ENCODE measurements around the gene CACUL1. TPM values are rescaled to one million over a fixed set of nuclear protein-coding genes. Genes with fewer than 3 reads are reported as not detected.

CACUL1 gene
- total RNA-seq, 1 experiment from 2014 or later: 38.5 TPM

DNA sequence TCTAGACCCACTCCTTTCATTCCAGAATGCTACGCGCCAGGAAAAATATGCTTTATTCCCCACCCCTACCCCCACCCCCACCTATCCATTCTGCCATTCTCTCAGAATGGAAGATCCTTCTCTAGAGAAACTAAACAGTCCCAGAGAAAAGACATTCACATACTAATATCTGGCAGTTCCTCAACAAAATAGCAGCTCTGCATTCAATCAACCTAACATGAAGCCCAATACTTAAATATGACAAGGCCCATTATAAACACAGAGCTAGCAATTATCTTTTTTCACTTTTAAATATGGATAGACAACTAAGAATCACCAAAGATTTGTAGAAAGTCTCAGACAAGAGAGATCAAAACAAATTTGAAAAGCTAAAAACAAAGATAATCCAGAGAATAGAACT lies 16.4 kb downstream of the CACUL1 start:
- Histone ChIP-seq H3K14ac (ENCODE audit: insufficient read depth, low read length) (no peak overlapping the region), H2BK120ac (ENCODE audit: low read depth, low read length, poor library complexity, severe bottlenecking) (no peak overlapping the region), H3K4ac (ENCODE audit: low read depth, low read length) (no peak overlapping the region), H2AFZ (ENCODE audit: low read length) (no peak overlapping the region), H2BK20ac (ENCODE audit: low read depth, low read length, poor library complexity, severe bottlenecking) (no peak overlapping the region), H2BK12ac (ENCODE audit: insufficient read length, low read depth, low read length) (no peak overlapping the region), H3K79me1 (ENCODE audit: insufficient read depth, low read depth, low read length, poor library complexity, severe bottlenecking) (peaks cover 3% of the 10 kb centered on the region), H3K27me3 (ENCODE audit: insufficient read depth, low read length) (no peaks in the 10 kb centered on the region), H3K56ac (ENCODE audit: insufficient read length, low read depth, low read length) (no peak overlapping the region), H2BK5ac (ENCODE audit: insufficient read length, low read length) (no peak overlapping the region), H3K23ac (ENCODE audit: insufficient read length, low read depth, low read length) (no peak overlapping the region), H3T11ph (ENCODE audit: low read length) (no peak overlapping the region), H3K9ac (ENCODE audit: extremely low read depth, insufficient read length, low read length) (no peak overlapping the region), H2BK15ac (ENCODE audit: low read depth, low read length) (no peak overlapping the region), H4K91ac (ENCODE audit: insufficient read length, low read depth, low read length) (no peak overlapping the region), H3K9me3 (ENCODE audit: control insufficient read depth, low read depth, low read length) (no peaks in the 10 kb centered on the region), H3K18ac (ENCODE audit: insufficient read length, low read depth, low read length) (no peak overlapping the region), H4K8ac (replicated peaks; ENCODE audit: insufficient read length, low read depth, low read length) (no peak overlapping the region), H4K20me1 (ENCODE audit: control insufficient read depth, insufficient read depth, insufficient read length) (no peaks in the 10 kb centered on the region), H3K79me2 (ENCODE audit: insufficient read depth, low read length) (peaks cover 29% of the 10 kb centered on the region; the same call in 1 of the 2 replicates), H3K4me2 (ENCODE audit: insufficient read depth, insufficient read length, low read length) (no peak overlapping the region), H3K4me1 (ENCODE audit: insufficient read depth, low read length) (no peaks in the 10 kb centered on the region; the same call in 1 of the 2 replicates), H3K23me2 (ENCODE audit: insufficient read length, low read depth, low read length, poor library complexity, severe bottlenecking) (no peaks in the 10 kb centered on the region), H4K5ac (ENCODE audit: insufficient read length, low read depth, low read length) (no peak overlapping the region), H3K27ac (ENCODE audit: insufficient read length, low read depth, low read length) (no peak overlapping the region), H2AK5ac (ENCODE audit: insufficient read length, low read length) (no peak overlapping the region)
- Mint-ChIP-seq H3K4me1 (peaks cover 29 to 44% of the 10 kb centered on the region in 2 experiments), H3K9me3 (no peaks in the 10 kb centered on the region), H3K4me3 (no peak overlapping the region), H3K27ac (no peak overlapping the region), H3K27me3 (ENCODE audit: low read depth) (no peaks in the 10 kb centered on the region), H3K36me3 (ENCODE audit: insufficient read depth in 1 of 3, low read depth in 3 of 3) (no peaks in the 10 kb centered on the region; a peak in 1 of 7 replicates)
- WGBS (ENCODE audit: extremely low coverage, insufficient read length, low lambda C conversion rate): no CpG with 5 or more reads among the region's 2 CpGs
- TF ChIP-seq, protein P1, sequence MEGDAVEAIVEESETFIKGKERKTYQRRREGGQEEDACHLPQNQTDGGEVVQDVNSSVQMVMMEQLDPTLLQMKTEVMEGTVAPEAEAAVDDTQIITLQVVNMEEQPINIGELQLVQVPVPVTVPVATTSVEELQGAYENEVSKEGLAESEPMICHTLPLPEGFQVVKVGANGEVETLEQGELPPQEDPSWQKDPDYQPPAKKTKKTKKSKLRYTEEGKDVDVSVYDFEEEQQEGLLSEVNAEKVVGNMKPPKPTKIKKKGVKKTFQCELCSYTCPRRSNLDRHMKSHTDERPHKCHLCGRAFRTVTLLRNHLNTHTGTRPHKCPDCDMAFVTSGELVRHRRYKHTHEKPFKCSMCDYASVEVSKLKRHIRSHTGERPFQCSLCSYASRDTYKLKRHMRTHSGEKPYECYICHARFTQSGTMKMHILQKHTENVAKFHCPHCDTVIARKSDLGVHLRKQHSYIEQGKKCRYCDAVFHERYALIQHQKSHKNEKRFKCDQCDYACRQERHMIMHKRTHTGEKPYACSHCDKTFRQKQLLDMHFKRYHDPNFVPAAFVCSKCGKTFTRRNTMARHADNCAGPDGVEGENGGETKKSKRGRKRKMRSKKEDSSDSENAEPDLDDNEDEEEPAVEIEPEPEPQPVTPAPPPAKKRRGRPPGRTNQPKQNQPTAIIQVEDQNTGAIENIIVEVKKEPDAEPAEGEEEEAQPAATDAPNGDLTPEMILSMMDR (conservative IDR thresholded peaks at IDR 0.05): no peak
- DNase-seq: no peak

Measured in H9 (cell line).